GM06990 (cell line): ENCODE results near the gene ZNF407.

ENCODE experiments used
- DNase-seq: peaks from one replicate; pipeline ENCODE4 v3.0.0-alpha.2; 2011; ENCODE audit not compliant: insufficient read length; ENCODE audit errors: extremely low read depth
- H3K27me3 ChIP-seq: replicated peaks from 2 replicates; pipeline ENCODE4 v1.6.0; 2011; ENCODE audit warnings: low read length; ENCODE audit not compliant: control insufficient read depth, insufficient read depth
- H3K36me3 ChIP-seq: 2 replicates; pipeline ENCODE4 v1.5.1; 2011; ENCODE audit warnings: low read length; ENCODE audit not compliant: control insufficient read depth, insufficient read depth
- H3K4me3 ChIP-seq: replicated peaks from 2 replicates; pipeline ENCODE4 v1.5.1; 2011; ENCODE audit warnings: low read depth, mild to moderate bottlenecking, control low read depth, low read length
- TF ChIP-seq, protein P1 (sequence below): IDR thresholded peaks from 2 replicates; pipeline ENCODE4 v1.5.1; 2011; ENCODE audit warnings: low read length, control low read depth, mild to moderate bottlenecking, inconsistent platforms; ENCODE audit not compliant: insufficient read depth, poor library complexity, severe bottlenecking

The ZNF407 gene

DNA sequence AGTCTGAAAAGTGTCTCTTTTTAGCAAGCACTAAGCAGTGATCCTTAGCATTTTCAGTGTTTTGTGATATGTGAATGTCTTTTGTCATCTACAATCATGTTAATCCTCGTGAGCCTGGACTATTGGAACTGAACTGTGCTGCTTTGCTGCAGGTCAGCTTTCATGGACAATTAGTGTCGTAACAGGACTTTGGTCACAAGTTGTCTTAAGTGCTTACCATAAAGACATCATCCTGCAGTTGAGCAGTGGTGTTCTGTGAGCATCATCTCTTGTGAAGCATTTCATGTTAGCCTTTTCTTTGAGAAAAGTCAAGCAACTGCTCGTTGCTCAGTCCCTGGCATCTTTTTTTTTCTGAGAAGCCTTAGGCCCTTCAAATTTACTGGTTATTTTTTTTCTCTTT is 135.9 kb downstream of the ZNF407 start:
- DNase-seq, result no peak
- Histone ChIP-seq H3K36me3 (no peaks in the 10 kb centered on the region), H3K27me3 (no peaks in the 10 kb centered on the region), H3K4me3 (no peak overlapping the region)
- TF ChIP-seq, protein P1, sequence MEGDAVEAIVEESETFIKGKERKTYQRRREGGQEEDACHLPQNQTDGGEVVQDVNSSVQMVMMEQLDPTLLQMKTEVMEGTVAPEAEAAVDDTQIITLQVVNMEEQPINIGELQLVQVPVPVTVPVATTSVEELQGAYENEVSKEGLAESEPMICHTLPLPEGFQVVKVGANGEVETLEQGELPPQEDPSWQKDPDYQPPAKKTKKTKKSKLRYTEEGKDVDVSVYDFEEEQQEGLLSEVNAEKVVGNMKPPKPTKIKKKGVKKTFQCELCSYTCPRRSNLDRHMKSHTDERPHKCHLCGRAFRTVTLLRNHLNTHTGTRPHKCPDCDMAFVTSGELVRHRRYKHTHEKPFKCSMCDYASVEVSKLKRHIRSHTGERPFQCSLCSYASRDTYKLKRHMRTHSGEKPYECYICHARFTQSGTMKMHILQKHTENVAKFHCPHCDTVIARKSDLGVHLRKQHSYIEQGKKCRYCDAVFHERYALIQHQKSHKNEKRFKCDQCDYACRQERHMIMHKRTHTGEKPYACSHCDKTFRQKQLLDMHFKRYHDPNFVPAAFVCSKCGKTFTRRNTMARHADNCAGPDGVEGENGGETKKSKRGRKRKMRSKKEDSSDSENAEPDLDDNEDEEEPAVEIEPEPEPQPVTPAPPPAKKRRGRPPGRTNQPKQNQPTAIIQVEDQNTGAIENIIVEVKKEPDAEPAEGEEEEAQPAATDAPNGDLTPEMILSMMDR, result no peak

DNA sequence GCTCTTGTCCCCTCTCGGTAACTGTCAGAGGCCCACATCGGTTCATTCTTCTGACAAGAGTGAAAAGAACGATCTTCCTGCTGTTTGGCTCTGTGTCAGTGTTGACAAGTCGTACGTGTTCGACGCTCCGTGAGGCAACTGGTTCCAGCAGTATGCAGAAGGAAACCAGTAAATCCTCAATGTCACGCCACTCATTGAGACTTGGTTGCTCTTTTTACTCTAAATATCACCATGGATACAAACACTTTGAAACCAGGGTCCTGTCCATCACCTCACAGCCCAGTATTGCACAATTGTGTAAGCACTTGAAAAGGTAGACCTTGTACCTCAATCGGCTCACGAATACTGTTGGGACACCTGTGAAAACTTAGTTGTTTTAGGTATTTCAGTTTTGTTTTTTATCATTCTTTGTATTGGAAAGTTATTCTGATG is 136.4 kb downstream of the ZNF407 start:
- Histone ChIP-seq H3K36me3 (no peaks in the 10 kb centered on the region), H3K27me3 (no peaks in the 10 kb centered on the region), H3K4me3 (no peak overlapping the region)
- TF ChIP-seq, protein P1, result no peak
- no peak for DNase-seq

GRCh38 chr18:74739926-74740325 is 142.3 kb downstream of the ZNF407 start:
- no peak for DNase-seq
- H3K36me3 ChIP-seq, result no peaks in the 10 kb centered on the region
- no peak overlapping the region for H3K4me3 ChIP-seq
- TF ChIP-seq, protein P1, result no peak
- no peaks in the 10 kb centered on the region for H3K27me3 ChIP-seq

- no peak for DNase-seq
- TF ChIP-seq, protein P1, result no peak
- Histone ChIP-seq H3K27me3 (no peaks in the 10 kb centered on the region), H3K4me3 (no peak overlapping the region), H3K36me3 (no peaks in the 10 kb centered on the region)
Measured at GRCh38 chr18:74742573-74743243, 145.0 kb downstream of the ZNF407 start.

DNA sequence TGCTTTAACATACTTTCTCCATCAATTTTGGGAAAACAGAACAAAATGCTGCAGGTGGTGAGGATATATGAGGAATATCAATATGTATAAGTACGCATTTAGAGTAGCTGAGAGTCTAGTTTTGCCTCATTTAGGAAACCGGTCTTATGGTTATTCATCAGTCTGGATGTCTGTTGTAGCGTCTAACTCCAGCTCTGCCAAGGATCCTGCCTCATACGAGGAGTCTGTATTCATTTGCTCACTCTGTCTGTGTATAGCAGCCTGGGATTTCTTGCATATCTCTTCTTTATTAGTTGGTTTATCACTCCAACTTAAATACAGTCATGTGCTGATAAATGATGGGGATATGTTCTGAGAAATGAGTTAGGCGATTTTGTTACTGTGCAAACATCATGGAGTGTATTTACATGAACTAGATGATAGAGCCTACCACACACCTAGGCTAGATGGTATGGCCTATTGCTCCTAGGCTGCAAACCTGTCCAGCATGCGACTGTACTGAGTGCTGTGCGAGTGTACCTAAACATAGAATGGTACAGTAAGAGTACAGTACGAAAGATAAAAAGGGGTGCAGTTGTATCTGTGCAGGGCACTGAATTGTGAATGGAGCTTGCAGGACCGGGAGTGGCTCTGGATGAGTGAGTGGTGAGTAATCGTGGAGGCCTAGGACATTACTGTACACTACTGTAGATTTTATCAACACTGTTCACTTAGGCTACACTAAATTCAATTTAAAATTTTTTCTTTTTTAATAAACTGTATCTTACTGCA is 148.1 kb downstream of the ZNF407 start:
- TF ChIP-seq, protein P1, result no peak
- no peaks in the 10 kb centered on the region for H3K27me3 ChIP-seq
- DNase-seq, result no peak
- H3K4me3 ChIP-seq, result no peak overlapping the region
- no peaks in the 10 kb centered on the region for H3K36me3 ChIP-seq
